Measurements from ENCODE around the gene GPR62.

- TF ChIP-seq RCOR1 (IDR thresholded peaks at IDR 0.05; ENCODE audit: borderline replicate concordance in 1 of 2, low read depth in 2 of 2, low read length in 2 of 2) (no peak), EWSR1 (IDR thresholded peaks at IDR 0.05; ENCODE audit: borderline replicate concordance, low read depth, partially characterized antibody) (no peak), REST (IDR thresholded peaks at IDR 0.05; ENCODE audit: borderline replicate concordance) (no peak), REST (CRISPR knock-in tag; IDR thresholded peaks at IDR 0.05; ENCODE audit: low read depth) (no peak), FOXK2 (conservative IDR thresholded peaks at IDR 0.05 in 1 of 2, IDR thresholded peaks at IDR 0.05 in 1 of 2; ENCODE audit: low read depth in 2 of 2) (no peak), MAX (CRISPR knock-in tag; IDR thresholded peaks at IDR 0.05) (no peak), USF1 (CRISPR knock-in tag; IDR thresholded peaks at IDR 0.05) (no peak), USF2 (CRISPR knock-in tag; IDR thresholded peaks at IDR 0.05) (no peak)
Measured at GRCh38 chr3:51943451-51944391, 11.5 kb upstream of the GPR62 start.

All from K562 (cell line).